LNCaP clone FGC (cell line): ENCODE data around the gene MAPK11.

Experiments
- DNase-seq: peaks from one replicate; pipeline ENCODE4 v3.0.0-alpha.2; 2011; ENCODE audit warnings: low read depth
- H3K4me3 ChIP-seq: 2 replicates; pipeline ENCODE4 v1.5.1; 2011; ENCODE audit warnings: mild to moderate bottlenecking, low read depth, low read length, control low read depth
- TF ChIP-seq, protein P1 (sequence below): IDR thresholded peaks from 2 replicates; pipeline ENCODE4 v1.5.1; 2012; ENCODE audit warnings: mild to moderate bottlenecking; ENCODE audit not compliant: control insufficient read depth, insufficient read depth; ENCODE audit errors: extremely low read depth

Gene MAPK11

DNA sequence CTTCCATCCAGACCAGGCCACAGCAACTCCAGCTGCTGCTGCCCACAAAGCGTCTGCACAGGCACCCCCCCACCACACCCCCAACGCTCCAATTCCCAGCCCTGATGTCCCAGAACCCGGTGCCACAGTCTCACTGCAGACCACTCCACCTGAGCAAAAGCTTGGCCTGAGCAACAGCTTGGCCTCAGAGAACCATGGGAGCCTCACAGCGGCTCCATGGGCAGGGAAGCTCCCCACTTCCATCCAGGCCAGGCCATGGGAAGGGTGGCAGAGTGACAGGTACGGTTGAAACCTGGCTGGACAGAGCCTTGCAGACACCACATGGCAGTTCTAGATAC, 24.1 kb upstream of the MAPK11 start:
- TF ChIP-seq, protein P1, sequence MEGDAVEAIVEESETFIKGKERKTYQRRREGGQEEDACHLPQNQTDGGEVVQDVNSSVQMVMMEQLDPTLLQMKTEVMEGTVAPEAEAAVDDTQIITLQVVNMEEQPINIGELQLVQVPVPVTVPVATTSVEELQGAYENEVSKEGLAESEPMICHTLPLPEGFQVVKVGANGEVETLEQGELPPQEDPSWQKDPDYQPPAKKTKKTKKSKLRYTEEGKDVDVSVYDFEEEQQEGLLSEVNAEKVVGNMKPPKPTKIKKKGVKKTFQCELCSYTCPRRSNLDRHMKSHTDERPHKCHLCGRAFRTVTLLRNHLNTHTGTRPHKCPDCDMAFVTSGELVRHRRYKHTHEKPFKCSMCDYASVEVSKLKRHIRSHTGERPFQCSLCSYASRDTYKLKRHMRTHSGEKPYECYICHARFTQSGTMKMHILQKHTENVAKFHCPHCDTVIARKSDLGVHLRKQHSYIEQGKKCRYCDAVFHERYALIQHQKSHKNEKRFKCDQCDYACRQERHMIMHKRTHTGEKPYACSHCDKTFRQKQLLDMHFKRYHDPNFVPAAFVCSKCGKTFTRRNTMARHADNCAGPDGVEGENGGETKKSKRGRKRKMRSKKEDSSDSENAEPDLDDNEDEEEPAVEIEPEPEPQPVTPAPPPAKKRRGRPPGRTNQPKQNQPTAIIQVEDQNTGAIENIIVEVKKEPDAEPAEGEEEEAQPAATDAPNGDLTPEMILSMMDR: no peak
- DNase-seq: no peak
- peak overlapping the region; percentile 15 for H3K4me3 ChIP-seq

- peak overlapping the region; percentile 28 for H3K4me3 ChIP-seq
- DNase-seq: peak; percentile 39
These were observed 23.5 kb upstream of the MAPK11 start for GRCh38 chr22:50293441-50294318.

GRCh38 chr22:50292643-50293440, 22.7 kb upstream of the MAPK11 start:
- no peak overlapping the region for H3K4me3 ChIP-seq
- TF ChIP-seq, protein P1: no peak
- DNase-seq: no peak

More at GRCh38 chr22:50293441-50294318, 23.5 kb upstream of the MAPK11 start:
- TF ChIP-seq, protein P1: no peak

DNA sequence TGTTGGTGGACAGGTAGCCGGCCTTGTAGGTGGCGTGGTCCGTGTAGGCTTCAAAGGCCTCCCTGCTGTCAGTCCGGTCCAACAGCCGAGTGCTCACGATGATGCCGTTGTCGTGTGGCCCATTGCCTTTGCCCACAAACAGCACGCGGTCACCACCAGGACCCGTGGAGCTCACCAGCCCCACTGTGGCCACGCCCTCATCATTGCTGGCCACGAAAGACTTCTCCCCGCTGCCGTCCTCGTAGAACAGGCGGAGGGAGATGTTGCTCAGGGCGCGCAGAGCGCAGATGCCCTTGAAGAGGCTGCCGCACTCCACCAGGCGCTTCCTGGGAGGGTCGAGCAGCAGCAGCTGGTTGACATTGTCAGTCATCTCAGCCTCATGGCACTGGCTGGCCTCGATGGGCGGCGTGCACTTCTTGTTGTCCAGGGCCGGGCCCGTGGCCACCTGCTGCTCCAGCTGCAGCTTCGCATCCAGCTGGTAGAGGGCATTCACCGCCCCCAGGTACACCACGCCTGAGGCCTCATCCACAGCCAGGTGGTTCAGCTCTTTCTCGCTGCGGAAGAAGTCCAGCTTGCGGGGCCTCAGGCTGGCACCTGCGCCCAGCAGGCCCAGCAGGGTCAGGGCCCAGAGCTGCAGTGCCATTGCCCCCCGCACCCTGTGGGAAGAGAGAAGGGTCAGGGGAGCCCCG, 19.9 kb upstream of the MAPK11 start:
- no peak for DNase-seq
- H3K4me3 ChIP-seq: no peak overlapping the region
- TF ChIP-seq, protein P1: no peak

GRCh38 chr22:50289151-50289941, 19.2 kb upstream of the MAPK11 start:
- TF ChIP-seq, protein P1: no peak

GRCh38 chr22:50287731-50288130, 17.6 kb upstream of the MAPK11 start:
- no peak overlapping the region for H3K4me3 ChIP-seq
- TF ChIP-seq, protein P1: no peak
- DNase-seq: no peak

More at GRCh38 chr22:50289151-50289941, 19.2 kb upstream of the MAPK11 start:
- H3K4me3 ChIP-seq: no peak overlapping the region
- no peak for DNase-seq
